Activated naive CD4-positive, alpha-beta T cell treated with anti-CD3 and anti-CD28 coated beads, Interleukin-2, amount 50 U/mL, for 24 hours (primary cell): Measurements from ENCODE around the gene RSRC2.
"Not testable (repeated sequence)": the region's sequence is repeated elsewhere in the genome, so short reads cannot be mapped to it uniquely, and the experiment has no call there.

Experiments
- H3K27ac Mint-ChIP-seq: one replicate; pipeline ENCODE4 v1.8.0; 2021; ENCODE audit warnings: mild to moderate bottlenecking, mixed read lengths
- H3K27me3 Mint-ChIP-seq: one replicate; pipeline ENCODE4 v1.8.0; 2021; ENCODE audit warnings: mixed read lengths
- H3K36me3 Mint-ChIP-seq: one replicate; pipeline ENCODE4 v1.8.0; 2021; ENCODE audit warnings: mixed read lengths
- H3K4me1 Mint-ChIP-seq: one replicate; pipeline ENCODE4 v1.8.0; 2021; ENCODE audit warnings: mixed read lengths
- H3K4me3 Mint-ChIP-seq: one replicate; pipeline ENCODE4 v1.8.0; 2021; ENCODE audit warnings: mild to moderate bottlenecking, mixed read lengths
- H3K9me3 Mint-ChIP-seq: one replicate; pipeline ENCODE4 v1.8.0; 2021; ENCODE audit warnings: mixed read lengths

Gene RSRC2, protein sequence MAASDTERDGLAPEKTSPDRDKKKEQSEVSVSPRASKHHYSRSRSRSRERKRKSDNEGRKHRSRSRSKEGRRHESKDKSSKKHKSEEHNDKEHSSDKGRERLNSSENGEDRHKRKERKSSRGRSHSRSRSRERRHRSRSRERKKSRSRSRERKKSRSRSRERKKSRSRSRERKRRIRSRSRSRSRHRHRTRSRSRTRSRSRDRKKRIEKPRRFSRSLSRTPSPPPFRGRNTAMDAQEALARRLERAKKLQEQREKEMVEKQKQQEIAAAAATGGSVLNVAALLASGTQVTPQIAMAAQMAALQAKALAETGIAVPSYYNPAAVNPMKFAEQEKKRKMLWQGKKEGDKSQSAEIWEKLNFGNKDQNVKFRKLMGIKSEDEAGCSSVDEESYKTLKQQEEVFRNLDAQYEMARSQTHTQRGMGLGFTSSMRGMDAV

DNA sequence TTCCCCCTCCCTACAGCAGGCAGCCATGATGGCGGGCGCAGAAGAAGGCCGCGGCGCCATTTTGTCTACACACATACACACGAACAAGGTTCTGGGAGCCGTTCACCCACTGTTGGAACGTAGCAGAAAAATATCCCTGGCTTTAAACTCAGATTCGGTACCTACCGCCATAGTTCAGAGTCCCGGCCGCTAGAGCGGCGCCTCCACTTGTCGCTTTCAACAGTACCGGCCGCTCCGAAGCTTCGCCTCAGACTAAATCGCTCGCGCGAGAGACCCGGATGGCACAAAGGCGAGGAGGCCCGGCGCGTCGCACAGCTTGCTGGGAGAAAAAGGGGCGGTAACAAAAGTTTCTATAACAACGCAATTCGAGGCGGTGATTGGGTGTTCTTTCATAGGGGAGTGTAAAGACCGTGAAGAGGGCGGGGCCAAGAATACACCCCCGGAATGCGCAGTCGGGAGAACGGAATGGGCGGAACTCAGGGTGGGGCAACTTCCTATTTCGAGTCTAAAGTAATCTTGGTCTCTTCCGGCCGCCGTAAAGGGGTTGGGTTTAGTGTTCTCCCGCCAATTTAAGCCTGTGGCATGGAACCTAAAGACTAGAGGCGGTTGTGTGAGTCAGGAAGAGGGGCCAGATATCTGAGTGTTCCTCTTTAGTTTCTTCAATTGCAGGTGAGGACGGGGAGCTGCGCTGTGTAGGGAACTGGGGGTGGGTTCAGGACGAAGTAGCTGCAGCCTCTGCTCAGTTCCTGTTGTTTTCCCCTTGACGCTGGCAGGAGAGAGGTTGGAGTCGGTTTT, at the start of gene RSRC2, which contains the start of gene KNTC1:
Gene RSRC2 (minus strand): TSS at position 254 of the 795 bp plus-strand sequence. CDS start 83 bp downstream, at position 171.
Gene KNTC1 (plus strand): TSS at position 567 of the 795 bp plus-strand sequence. CDS start 2,815 bp downstream, outside the sequence.
- H3K36me3 Mint-ChIP-seq = peaks cover 15% of the 10 kb centered on the region

GRCh38 chr12:122571821-122572220, 45.1 kb upstream of the RSRC2 start:
- no peaks in the 10 kb centered on the region for H3K9me3 Mint-ChIP-seq
- peaks cover 17% of the 10 kb centered on the region for H3K36me3 Mint-ChIP-seq
- no peak overlapping the region for H3K4me3 Mint-ChIP-seq
- H3K27me3 Mint-ChIP-seq = no peaks in the 10 kb centered on the region
- no peaks in the 10 kb centered on the region for H3K4me1 Mint-ChIP-seq
- no peak overlapping the region for H3K27ac Mint-ChIP-seq

More for the DNA sequence above, at the start of gene RSRC2, which contains the start of gene KNTC1:
- H3K9me3 Mint-ChIP-seq = no peaks in the 10 kb centered on the region
- H3K4me1 Mint-ChIP-seq = peaks cover 23% of the 10 kb centered on the region
- H3K4me3 Mint-ChIP-seq = no peak within 1 kb of the TSS
- H3K27ac Mint-ChIP-seq = no peak within 1 kb of the TSS
- no peaks in the 10 kb centered on the region for H3K27me3 Mint-ChIP-seq

- peaks cover 11% of the 10 kb centered on the region for H3K36me3 Mint-ChIP-seq
- not testable (repeated sequence) for H3K4me3 Mint-ChIP-seq, H3K4me1 Mint-ChIP-seq, H3K9me3 Mint-ChIP-seq, H3K27me3 Mint-ChIP-seq, H3K27ac Mint-ChIP-seq
Measured at GRCh38 chr12:122570006-122570405, 43.3 kb upstream of the RSRC2 start.

DNA sequence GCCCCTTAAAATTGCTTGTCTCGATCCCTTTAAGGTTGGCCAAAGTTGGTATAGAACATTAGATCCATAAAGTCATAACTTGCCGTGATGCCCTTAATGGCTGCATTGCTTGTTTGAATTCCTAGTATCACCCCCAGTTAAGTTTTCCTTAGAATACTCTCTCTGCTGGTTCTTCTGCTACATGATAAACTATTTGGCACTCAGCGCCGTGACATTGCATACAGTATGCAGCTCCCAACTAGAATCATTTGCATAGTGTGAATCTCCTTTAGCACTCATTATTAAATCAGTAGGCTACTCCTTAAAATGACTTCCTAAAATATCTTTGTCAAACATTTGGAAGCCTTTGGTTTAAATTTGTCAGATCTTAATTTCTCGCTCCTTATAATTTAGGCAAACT, 42.6 kb upstream of the RSRC2 start:
- no peaks in the 10 kb centered on the region for H3K27me3 Mint-ChIP-seq
- peaks cover 13% of the 10 kb centered on the region for H3K36me3 Mint-ChIP-seq
- H3K4me1 Mint-ChIP-seq = no peaks in the 10 kb centered on the region
- no peak overlapping the region for H3K27ac Mint-ChIP-seq
- no peaks in the 10 kb centered on the region for H3K9me3 Mint-ChIP-seq
- H3K4me3 Mint-ChIP-seq = no peak overlapping the region

DNA sequence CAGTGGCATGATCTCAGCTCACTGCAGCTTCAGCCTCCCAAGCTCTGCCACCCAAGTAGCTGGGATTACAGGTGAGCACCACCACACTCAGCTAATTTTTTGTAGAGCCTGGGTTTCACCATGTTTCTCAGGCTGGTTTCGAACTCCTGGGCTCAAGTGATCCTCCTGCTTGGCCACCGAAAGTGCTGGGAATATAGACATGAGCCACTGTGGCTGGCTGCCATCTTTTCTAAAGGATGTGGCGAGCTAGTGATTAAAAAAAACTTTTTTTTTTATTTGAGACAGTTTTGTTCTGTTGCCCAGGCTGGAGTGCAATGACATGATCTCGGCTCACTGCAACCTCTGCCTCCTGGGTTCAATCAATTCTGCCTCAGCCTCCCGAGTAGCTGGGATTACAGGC, 40.1 kb upstream of the RSRC2 start:
- not testable (repeated sequence) for H3K4me1 Mint-ChIP-seq, H3K27ac Mint-ChIP-seq, H3K27me3 Mint-ChIP-seq, H3K9me3 Mint-ChIP-seq, H3K4me3 Mint-ChIP-seq
- peaks cover 13% of the 10 kb centered on the region for H3K36me3 Mint-ChIP-seq

DNA sequence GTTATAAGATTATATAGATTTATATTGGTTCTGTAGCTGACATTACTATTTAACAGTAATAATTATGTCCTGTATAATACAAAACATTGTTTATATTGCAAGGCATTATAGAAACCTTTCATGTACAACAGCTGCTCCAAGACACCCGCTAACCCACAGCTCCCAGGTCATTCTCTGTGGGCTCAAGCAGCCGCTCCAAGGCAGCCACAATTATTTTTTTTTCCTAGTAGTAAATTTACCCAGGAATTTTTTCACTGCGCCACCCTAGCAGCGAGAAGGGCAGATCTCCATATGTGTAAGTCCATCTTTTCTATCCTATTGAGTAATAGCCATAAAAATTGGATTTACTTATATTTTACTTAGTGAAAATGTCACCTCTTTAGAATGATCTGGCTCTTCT, 36.6 kb upstream of the RSRC2 start:
- no peak overlapping the region for H3K27ac Mint-ChIP-seq
- H3K9me3 Mint-ChIP-seq = no peaks in the 10 kb centered on the region
- no peak overlapping the region for H3K4me3 Mint-ChIP-seq
- peaks cover 6% of the 10 kb centered on the region for H3K4me1 Mint-ChIP-seq
- H3K36me3 Mint-ChIP-seq = peaks cover 12% of the 10 kb centered on the region
- no peaks in the 10 kb centered on the region for H3K27me3 Mint-ChIP-seq

- peaks cover 14% of the 10 kb centered on the region for H3K36me3 Mint-ChIP-seq
- H3K4me3 Mint-ChIP-seq = no peak overlapping the region
Measured at GRCh38 chr12:122560138-122560537, 33.4 kb upstream of the RSRC2 start.

DNA sequence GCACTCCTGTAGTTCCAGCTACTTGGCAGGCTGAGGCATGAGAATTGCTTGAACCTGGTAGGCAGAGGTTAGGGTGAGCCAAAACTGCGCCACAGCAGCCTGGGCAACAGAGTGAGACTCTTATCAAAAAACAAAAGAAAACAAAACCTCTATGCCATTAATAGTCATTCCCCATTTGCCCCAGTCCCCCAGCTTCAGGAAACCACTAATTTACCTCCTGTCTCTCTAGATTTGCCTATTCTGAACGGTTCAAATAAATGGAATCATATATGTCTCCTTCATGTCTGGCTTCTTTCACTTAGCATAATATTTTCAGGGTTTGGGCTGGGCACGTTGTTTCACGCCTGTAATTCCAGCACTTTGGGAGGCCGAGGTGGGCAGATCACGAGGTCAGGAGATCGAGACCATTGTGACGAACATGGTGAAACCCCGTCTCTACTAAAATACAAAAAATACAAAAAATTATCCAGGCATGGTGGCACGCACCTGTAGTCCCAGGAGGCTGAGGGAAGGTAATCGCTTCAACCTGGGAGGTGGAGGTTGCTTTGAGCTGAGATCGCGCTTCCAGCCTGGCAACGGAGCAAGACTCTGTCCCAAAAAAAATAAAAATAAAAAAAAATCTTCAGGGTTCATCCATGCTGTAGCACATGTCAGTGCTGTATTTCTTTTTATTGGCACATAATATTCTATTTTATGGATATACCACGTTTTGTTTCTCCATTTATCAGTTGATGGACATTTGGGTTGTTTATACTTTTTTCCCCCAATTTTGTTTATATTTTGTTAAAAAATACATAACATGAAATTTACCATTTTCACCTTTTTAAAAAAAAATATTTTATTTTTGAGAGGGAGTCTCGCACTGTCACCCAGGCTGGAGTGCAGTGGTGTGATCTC, 32.3 kb upstream of the RSRC2 start:
- no peak overlapping the region for H3K4me3 Mint-ChIP-seq
- H3K27ac Mint-ChIP-seq = no peak overlapping the region
- H3K4me1 Mint-ChIP-seq = peaks cover 6% of the 10 kb centered on the region
- H3K9me3 Mint-ChIP-seq = no peaks in the 10 kb centered on the region
- H3K36me3 Mint-ChIP-seq = peaks cover 12% of the 10 kb centered on the region
- no peaks in the 10 kb centered on the region for H3K27me3 Mint-ChIP-seq

More at GRCh38 chr12:122560138-122560537, 33.4 kb upstream of the RSRC2 start:
- Mint-ChIP-seq H3K4me1 (peaks cover 6% of the 10 kb centered on the region), H3K27ac (peak overlapping the region; percentile 63), H3K27me3 (no peaks in the 10 kb centered on the region), H3K9me3 (no peaks in the 10 kb centered on the region)

- no peaks in the 10 kb centered on the region for H3K4me1 Mint-ChIP-seq
- no peak overlapping the region for H3K4me3 Mint-ChIP-seq
- peaks cover 10% of the 10 kb centered on the region for H3K36me3 Mint-ChIP-seq
- H3K9me3 Mint-ChIP-seq = no peaks in the 10 kb centered on the region
- no peak overlapping the region for H3K27ac Mint-ChIP-seq
- no peaks in the 10 kb centered on the region for H3K27me3 Mint-ChIP-seq
Measured at GRCh38 chr12:122547330-122547729, 20.6 kb upstream of the RSRC2 start.

- Mint-ChIP-seq H3K27ac (no peak overlapping the region), H3K27me3 (no peaks in the 10 kb centered on the region), H3K36me3 (peaks cover 8% of the 10 kb centered on the region), H3K4me1 (no peaks in the 10 kb centered on the region), H3K9me3 (no peaks in the 10 kb centered on the region), H3K4me3 (no peak overlapping the region)
Measured at GRCh38 chr12:122545855-122546254, 19.1 kb upstream of the RSRC2 start.

DNA sequence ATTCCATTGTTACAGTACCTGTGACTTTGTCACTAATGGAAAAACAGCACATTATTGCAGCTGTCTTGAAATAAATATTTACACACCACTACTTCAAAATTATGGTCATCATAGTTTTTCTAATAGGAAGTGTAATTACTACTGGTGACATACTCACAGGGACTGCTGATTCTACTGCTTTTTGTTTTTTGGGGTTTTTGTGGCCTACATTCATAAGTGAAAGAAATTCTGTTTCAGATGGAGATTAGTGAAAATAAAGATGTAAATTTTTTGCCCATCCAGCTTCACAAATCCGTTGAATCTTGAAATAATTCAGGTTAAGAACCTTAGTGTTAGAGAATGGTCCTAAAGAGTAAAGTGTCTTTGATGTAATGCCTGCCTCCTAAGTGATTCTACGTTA, 17.8 kb upstream of the RSRC2 start:
- Mint-ChIP-seq H3K4me3 (no peak overlapping the region), H3K27ac (no peak overlapping the region), H3K36me3 (peaks cover 7% of the 10 kb centered on the region)

GRCh38 chr12:122538496-122538895, 11.8 kb upstream of the RSRC2 start:
- Mint-ChIP-seq H3K36me3 (peaks cover 4% of the 10 kb centered on the region), H3K27me3 (no peaks in the 10 kb centered on the region), H3K4me3 (no peak overlapping the region), H3K4me1 (no peaks in the 10 kb centered on the region), H3K27ac (no peak overlapping the region), H3K9me3 (no peaks in the 10 kb centered on the region)

More for the DNA sequence above, 17.8 kb upstream of the RSRC2 start:
- Mint-ChIP-seq H3K9me3 (no peaks in the 10 kb centered on the region), H3K4me1 (no peaks in the 10 kb centered on the region), H3K27me3 (no peaks in the 10 kb centered on the region)

DNA sequence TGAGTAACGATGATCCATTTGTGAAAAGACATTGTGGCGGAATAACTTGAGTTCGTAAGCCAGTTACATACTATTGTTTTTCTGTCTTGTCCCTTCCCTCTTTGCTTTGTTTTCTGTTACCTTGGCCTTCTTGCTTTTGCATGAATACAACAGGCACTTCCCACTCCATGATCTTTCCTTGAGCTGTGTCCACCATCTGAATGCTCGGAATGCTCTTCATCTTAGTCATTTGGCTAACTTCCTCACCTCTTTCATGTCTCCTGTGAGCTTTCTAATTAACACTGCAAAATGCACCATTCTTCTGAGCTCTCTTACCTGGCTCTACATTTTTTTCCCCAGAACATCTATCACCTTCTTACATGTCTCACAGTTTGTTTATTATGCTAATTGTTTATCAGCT, 10.3 kb upstream of the RSRC2 start:
- Mint-ChIP-seq H3K4me1 (no peaks in the 10 kb centered on the region), H3K36me3 (no peaks in the 10 kb centered on the region), H3K27ac (no peak overlapping the region), H3K9me3 (no peaks in the 10 kb centered on the region), H3K4me3 (no peak overlapping the region), H3K27me3 (no peaks in the 10 kb centered on the region)

DNA sequence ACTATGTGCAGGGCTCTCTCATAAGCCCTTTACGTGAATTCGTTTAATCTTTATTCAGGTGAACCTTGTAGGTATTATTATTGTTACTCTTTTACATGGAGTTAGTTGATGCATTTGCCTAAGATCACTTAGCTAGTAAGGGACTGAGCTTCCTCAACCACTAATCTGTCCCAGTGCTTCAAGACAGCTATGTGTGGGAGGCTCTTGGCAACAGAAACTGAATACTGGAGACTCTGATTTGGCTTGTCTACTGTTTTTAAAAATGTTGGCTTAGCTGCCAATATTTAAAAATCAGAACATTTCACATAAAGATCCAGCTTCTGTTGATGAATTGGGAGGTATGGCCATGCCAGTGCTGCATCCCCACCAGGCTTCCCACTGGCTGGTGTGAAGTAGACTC, 7.1 kb upstream of the RSRC2 start:
- H3K4me1 Mint-ChIP-seq = no peaks in the 10 kb centered on the region
- H3K4me3 Mint-ChIP-seq = no peak overlapping the region
- H3K9me3 Mint-ChIP-seq = no peaks in the 10 kb centered on the region
- no peaks in the 10 kb centered on the region for H3K36me3 Mint-ChIP-seq
- no peak overlapping the region for H3K27ac Mint-ChIP-seq
- no peaks in the 10 kb centered on the region for H3K27me3 Mint-ChIP-seq

DNA sequence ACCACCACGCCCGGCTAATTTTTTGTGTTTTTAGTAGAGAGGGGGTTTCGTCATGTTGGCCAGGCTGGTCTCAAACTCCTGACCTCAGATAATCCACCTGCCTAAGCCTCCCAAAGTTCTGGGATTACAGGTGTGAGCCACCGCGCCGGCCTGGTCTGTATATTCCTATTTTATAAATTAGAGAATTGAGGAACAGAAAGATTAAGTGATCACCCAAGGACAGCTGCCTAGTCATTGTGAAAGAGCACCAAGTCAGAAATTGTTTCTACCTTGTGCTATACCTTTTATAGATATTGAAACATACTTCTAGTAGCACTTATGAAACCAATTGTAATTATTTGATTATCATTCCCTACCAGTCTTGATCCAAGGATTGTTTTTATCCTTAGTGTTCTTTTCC, 2.3 kb upstream of the RSRC2 start:
- H3K4me1 Mint-ChIP-seq = peaks cover 5% of the 10 kb centered on the region
- no peak overlapping the region for H3K4me3 Mint-ChIP-seq
- H3K27me3 Mint-ChIP-seq = no peaks in the 10 kb centered on the region
- H3K36me3 Mint-ChIP-seq = peaks cover 9% of the 10 kb centered on the region
- no peaks in the 10 kb centered on the region for H3K9me3 Mint-ChIP-seq
- no peak overlapping the region for H3K27ac Mint-ChIP-seq
